ENCODE results near the gene RARA.

RARA gene

DNA sequence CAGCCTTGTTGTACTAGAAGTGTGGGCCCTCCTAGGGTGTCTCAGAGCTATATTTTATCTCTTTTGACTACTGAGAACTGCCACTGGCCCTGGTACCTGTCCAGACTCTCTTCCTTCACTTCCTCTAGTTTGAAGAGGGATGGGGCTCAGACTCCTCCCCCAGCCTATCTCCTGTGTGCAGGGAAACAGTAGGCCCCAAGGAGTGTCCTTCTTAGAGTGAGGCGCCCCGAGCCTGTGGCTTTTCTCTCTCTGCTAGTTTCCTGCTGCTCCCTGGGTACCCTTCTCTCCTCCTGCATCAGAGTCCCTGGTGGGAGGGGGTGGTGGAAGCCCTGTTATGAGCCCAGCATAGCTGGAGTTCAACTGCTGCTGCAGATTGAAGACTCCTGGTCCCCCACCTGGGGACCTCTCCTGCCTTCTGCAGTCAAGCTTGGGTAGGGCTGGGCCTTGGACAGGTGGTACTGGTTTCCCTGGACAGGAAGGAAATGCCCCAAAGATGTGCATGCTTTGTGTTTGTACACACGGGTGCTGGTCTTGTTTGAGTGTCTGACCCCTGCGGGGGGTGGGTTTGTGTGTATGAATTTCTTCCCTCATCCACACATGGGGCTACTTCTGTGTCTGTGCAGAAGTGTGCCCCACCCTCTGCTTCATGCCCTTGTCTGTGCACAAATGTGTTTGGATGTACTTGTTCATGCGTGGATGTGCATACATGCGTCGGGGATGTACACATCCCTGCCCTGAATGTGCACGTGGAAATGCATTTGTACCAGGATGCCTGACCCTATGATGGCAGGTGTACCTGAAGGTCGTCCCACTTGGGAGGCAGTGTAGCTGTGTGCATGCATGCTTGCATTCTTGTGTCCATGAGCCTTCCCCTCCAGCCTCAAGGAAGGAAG is 6.9 kb downstream of the RARA start:
- DNase-seq (ENCODE audit: low read depth): no peak

GRCh38 chr17:40316571-40317344 is 7.8 kb downstream of the RARA start:
- no peak for DNase-seq (ENCODE audit: low read depth)

DNA sequence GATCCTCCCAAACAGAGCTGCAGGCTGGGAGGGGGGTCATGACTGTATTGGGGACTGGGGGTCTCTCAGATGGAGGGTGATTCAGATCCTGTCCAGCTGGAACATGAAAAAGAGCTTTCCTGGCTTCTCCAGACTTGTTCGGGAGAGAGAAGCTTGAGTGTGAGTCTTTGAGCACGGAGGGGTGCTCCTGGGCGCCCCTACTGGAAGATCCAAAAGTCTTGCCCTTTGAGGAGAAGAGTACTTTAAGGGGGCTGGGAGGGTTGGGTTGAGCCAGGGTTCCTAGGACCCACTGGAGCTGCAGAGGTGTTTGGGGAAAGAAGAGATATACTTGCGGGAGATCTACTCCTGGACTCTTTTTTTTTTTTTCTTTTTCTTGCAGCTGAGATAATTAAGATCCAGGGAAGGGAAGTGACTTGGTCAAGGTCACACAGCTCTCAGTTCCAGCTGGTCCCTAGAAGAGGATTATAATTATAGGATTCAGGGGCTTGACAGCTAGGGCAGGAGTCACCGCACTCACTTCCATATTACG is 8.4 kb downstream of the RARA start:
- DNase-seq (ENCODE audit: low read depth): no peak

DNA sequence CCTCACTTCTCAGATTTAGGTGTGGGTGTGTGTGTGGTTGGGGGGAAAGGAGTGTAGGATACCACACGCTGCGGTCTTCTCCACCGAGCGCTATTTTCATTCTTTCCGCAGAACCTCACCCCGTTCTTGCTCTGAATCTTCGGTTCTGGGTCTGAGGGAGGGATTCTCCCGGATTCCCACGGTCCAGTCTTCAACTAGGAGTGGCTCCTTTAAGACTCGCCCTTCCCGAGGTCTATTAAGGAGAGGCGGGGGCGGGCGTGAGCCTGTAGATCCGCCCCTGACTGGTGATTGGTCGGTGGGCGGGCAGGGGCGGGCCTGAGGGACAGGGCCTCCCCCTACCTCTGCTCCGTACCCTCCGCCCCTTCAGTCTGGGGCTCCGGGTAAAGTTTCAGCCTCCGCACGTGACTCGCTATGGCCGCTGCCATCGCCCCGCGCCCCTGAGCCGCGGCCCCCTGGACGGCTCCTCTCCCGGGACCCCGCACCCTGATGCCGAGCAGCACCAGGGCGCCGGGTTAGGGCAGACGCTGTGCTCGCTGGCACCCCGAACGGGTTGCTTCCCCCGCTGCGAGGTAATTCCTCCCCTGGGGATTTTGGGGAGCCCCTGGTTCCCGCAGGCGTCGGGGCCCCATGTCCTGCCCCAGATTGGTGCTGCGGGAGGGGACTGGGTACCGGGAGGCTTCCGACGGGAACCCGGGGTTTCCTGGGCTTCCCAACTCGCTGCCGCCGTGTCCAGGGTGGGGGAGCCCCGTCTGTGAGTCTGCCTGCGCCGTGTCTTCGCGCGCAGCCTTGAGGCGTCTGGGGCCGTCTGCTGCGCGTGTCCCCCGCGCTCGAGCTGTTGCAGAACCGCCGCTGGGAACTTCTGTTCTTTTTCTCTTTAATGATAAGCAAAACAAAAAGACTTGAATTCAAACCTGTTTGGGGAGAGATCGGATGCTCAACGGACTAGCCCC is 9.2 kb downstream of the RARA start:
- peak; percentile 89 for DNase-seq (ENCODE audit: low read depth)

GRCh38 chr17:40318830-40319391 is 9.9 kb downstream of the RARA start:
- DNase-seq (ENCODE audit: low read depth): no peak

- peak; percentile 77 for DNase-seq (ENCODE audit: low read depth)
Observed at GRCh38 chr17:40319651-40320540, 10.9 kb downstream of the RARA start.

DNA sequence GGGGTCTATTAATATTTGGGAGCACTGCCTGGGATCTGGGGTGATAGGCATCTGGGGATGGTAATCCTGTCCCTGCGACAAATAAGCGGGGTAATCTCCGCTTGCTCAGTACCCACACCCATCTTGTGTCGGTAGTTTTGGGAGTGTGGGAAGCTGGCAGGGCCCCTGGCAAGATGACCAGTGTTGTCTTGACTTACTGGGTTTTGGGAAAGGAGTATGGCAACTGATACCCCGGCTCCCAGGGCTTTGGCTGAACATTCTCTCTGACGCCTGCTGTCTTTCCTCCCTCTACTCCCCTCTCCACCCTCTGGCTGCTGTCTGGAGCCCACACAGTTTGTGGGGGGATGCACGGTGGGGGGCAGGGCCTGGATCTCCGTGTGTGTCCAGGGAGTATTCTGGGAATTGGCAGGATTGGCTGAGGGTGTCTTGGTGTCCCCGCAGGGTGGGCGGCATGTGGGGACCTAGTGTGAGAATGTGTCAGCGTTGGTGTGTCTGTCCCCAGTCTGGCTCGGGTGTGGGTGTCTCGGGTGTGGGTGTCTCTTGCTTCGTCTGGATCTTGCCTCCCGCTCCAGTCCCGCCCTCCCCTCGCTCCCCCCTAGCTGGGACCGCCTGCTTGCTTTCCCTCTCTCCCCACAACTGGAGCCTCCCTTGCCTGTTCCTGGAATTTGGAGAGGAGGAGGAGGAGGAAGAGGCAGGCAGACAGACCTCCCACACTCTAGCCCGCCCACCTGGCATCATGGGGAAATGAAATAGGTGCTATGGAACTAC is 12.0 kb downstream of the RARA start:
- peak; percentile 53 for DNase-seq (ENCODE audit: low read depth)

DNA sequence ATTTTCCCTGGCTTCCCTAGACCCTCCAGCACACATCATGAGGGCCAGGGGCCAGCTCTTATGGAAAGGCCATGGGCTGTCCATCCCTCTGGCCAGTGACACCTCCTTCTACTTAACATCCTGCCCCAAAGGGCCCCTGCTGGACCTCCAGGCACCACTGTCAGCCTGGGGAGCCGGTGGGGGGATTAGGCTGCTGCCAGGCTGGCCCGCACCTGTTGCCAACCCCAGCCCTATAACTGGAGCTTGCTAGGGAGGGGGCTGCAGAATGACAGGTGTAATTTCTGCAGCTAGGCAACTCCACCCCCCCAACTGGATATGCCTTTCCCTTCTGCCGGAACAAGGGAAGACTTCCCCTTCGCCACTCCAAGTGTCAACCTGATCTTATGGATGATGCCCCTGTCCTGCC is 12.5 kb downstream of the RARA start:
- DNase-seq (ENCODE audit: low read depth): no peak

DNA sequence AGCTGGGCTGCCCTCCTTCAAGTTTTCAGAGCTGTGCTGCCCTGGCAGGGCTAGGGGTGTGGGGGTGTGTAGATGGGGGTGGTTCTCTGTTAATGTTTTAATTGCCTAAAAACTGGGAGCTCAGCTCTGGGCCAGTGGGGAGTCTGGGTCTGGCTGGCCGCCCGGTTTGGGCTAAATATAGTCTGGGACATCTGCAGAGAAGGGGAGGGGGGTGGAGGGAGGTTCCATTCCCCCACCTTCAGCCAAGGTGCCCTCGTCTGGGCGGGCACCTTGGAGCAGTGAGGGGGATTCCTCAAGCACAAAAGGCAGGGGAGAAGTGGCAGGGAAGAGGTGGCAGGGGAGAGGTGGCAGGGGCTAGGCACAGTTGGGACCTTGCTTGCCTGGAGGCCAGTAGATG is 13.0 kb downstream of the RARA start:
- no peak for DNase-seq (ENCODE audit: low read depth)

GRCh38 chr17:40322358-40323315 is 13.7 kb downstream of the RARA start:
- peak; percentile 88 for DNase-seq (ENCODE audit: low read depth)

- peak; percentile 72 for DNase-seq (ENCODE audit: low read depth)
Observed at GRCh38 chr17:40323391-40324381, 14.7 kb downstream of the RARA start.

GRCh38 chr17:40325156-40326013 is 16.4 kb downstream of the RARA start:
- no peak for DNase-seq (ENCODE audit: low read depth)

- DNase-seq (ENCODE audit: low read depth): no peak
Observed at GRCh38 chr17:40326014-40326831, 17.2 kb downstream of the RARA start.

GRCh38 chr17:40326832-40327199 is 17.8 kb downstream of the RARA start:
- no peak for DNase-seq (ENCODE audit: low read depth)

GRCh38 chr17:40327244-40327729 is 18.3 kb downstream of the RARA start:
- no peak for DNase-seq (ENCODE audit: low read depth)
